Measurements from ENCODE around the gene ACTL7A. TPM values are rescaled to one million over a fixed set of nuclear protein-coding genes. Genes with fewer than 3 reads are reported as not detected.
"Not testable (repeated sequence)": the region's sequence is repeated elsewhere in the genome, so short reads cannot be mapped to it uniquely, and the experiment has no call there.

The ACTL7A gene
- total and polyA plus RNA-seq, 3 donors from 2014 or later = 74.9 to 292 (median 168) TPM

GRCh38 chr9:108897324-108898096 is 35.4 kb downstream of the ACTL7A start:
- no peak for DNase-seq
- H3K4me3 ChIP-seq = no peak overlapping the region
- 89 to 96% methylated on average over 2 of the region's 2 CpGs for WGBS, 2 donors
- no peaks in the 10 kb centered on the region for H3K4me1 ChIP-seq
- H3K9me3 ChIP-seq = no peaks in the 10 kb centered on the region
- no peaks in the 10 kb centered on the region for H3K36me3 ChIP-seq (ENCODE audit: low read depth, missing control alignments)
- H3K27me3 ChIP-seq = no peaks in the 10 kb centered on the region
- TF ChIP-seq CTCF (IDR thresholded peaks at IDR 0.05) = no peak
- no peak overlapping the region for H3K27ac ChIP-seq
- intact Hi-C loops (cut with DNase I; ENCODE audit: low total_unique reads) = no loop called here

GRCh38 chr9:108899023-108899695 is 37.1 kb downstream of the ACTL7A start:
- not testable (repeated sequence) for H3K4me1 ChIP-seq

GRCh38 chr9:108900176-108900575 is 38.1 kb downstream of the ACTL7A start:
- Histone ChIP-seq H3K4me1 (no peaks in the 10 kb centered on the region), H3K27me3 (no peaks in the 10 kb centered on the region), H3K4me3 (no peak overlapping the region), H3K36me3 (ENCODE audit: low read depth, missing control alignments) (no peaks in the 10 kb centered on the region), H3K9me3 (no peaks in the 10 kb centered on the region), H3K27ac (no peak overlapping the region)
- WGBS, 2 donors = 91 to 94% methylated on average over 5 of the region's 5 CpGs
- no peak for TF ChIP-seq POLR2A (IDR thresholded peaks at IDR 0.05)
- TF ChIP-seq CTCF (IDR thresholded peaks at IDR 0.05) = no peak
- intact Hi-C loops (cut with DNase I; ENCODE audit: low total_unique reads) = no loop called here
- DNase-seq = no peak

More at GRCh38 chr9:108899023-108899695, 37.1 kb downstream of the ACTL7A start:
- DNase-seq; H3K9me3 ChIP-seq; H3K4me3 ChIP-seq; H3K27me3 ChIP-seq; intact Hi-C loops (cut with DNase I; ENCODE audit: low total_unique reads); H3K27ac ChIP-seq; H3K36me3 ChIP-seq (ENCODE audit: low read depth, missing control alignments): not testable (repeated sequence)
- WGBS, 2 donors = 93 to 95% methylated on average over 8 of the region's 8 CpGs

GRCh38 chr9:108903420-108904103 is 41.5 kb downstream of the ACTL7A start:
- DNase-seq = no peak
- Histone ChIP-seq H3K9me3 (no peaks in the 10 kb centered on the region), H3K27me3 (no peaks in the 10 kb centered on the region), H3K4me1 (no peaks in the 10 kb centered on the region), H3K27ac (no peak overlapping the region), H3K36me3 (ENCODE audit: low read depth, missing control alignments) (no peaks in the 10 kb centered on the region), H3K4me3 (no peak overlapping the region)
- 91 to 92% methylated on average over 2 of the region's 2 CpGs for whole genome bisulfite sequencing, 2 donors
- intact Hi-C loops (cut with DNase I; ENCODE audit: low total_unique reads) = no loop called here
- TF ChIP-seq CTCF (IDR thresholded peaks at IDR 0.05) (no peak), POLR2A (IDR thresholded peaks at IDR 0.05) (no peak)

GRCh38 chr9:108904161-108904560 is 42.1 kb downstream of the ACTL7A start:
- intact Hi-C loops (cut with DNase I; ENCODE audit: low total_unique reads) = no loop called here
- H3K27ac ChIP-seq = no peak overlapping the region
- no peak overlapping the region for H3K4me3 ChIP-seq
- no peaks in the 10 kb centered on the region for H3K27me3 ChIP-seq
- H3K9me3 ChIP-seq = no peaks in the 10 kb centered on the region
- TF ChIP-seq POLR2A (IDR thresholded peaks at IDR 0.05) (no peak), CTCF (IDR thresholded peaks at IDR 0.05) (no peak)
- no peaks in the 10 kb centered on the region for H3K4me1 ChIP-seq
- no peaks in the 10 kb centered on the region for H3K36me3 ChIP-seq (ENCODE audit: low read depth, missing control alignments)
- 79 to 88% methylated on average over 3 of the region's 3 CpGs for WGBS, 2 donors
- no peak for DNase-seq
